Peyer's patch (tissue), 4 donors: Measurements from ENCODE around the gene FTHL17.

Experiments
- POLR2A ChIP-seq, 2 donors: fragments of 450-650 bp; IDR thresholded peaks; one replicate each; pipeline ENCODE4 v1.5.1; 2017; ENCODE audit warnings: antibody characterized with exemption in 2 of 2, mild to moderate bottlenecking in 2 of 2, moderate library complexity in 2 of 2
- TF ChIP-seq, protein P1 (sequence below), 6 experiments: fragments of 450-650 bp in 4 of 6; fragments of 200-600 bp in 2 of 6; sonication (generic) in 1 of 6; IDR thresholded peaks; one replicate each; pipeline ENCODE4 v1.5.1; 2017 to 2019; ENCODE audit warnings: antibody characterized with exemption in 6 of 6, mild to moderate bottlenecking in 3 of 6, moderate library complexity in 1 of 6

DNA sequence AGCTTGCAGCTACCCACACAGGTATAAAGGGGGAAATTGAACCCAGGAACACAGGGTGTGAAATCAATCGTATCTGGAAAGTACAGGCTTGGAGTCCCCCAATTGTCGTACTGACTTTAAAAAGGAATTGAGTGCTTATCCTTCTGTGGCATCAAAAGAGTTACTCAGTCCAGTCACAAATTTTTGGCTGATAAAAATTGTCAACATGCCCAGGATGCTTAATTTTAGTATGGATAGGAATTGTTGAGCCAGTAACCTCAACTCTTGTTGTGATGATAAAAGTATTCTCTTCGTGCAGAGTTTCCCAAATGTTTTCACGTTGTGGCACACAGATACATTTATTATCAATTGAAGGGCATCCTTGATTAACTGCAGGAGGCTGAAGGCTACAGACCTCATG lies 43.6 kb upstream of the FTHL17 start:
- TF ChIP-seq, protein P1, sequence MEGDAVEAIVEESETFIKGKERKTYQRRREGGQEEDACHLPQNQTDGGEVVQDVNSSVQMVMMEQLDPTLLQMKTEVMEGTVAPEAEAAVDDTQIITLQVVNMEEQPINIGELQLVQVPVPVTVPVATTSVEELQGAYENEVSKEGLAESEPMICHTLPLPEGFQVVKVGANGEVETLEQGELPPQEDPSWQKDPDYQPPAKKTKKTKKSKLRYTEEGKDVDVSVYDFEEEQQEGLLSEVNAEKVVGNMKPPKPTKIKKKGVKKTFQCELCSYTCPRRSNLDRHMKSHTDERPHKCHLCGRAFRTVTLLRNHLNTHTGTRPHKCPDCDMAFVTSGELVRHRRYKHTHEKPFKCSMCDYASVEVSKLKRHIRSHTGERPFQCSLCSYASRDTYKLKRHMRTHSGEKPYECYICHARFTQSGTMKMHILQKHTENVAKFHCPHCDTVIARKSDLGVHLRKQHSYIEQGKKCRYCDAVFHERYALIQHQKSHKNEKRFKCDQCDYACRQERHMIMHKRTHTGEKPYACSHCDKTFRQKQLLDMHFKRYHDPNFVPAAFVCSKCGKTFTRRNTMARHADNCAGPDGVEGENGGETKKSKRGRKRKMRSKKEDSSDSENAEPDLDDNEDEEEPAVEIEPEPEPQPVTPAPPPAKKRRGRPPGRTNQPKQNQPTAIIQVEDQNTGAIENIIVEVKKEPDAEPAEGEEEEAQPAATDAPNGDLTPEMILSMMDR (IDR thresholded peaks at IDR 0.05), result no peak
- TF ChIP-seq POLR2A (IDR thresholded peaks at IDR 0.05), result no peak
